ENCODE results near the gene ASXL2. TPM values are rescaled to one million over a fixed set of nuclear protein-coding genes. Genes with fewer than 3 reads are reported as not detected.

Gene ASXL2
- total RNA-seq, 1 donor from 2014 or later: 4.7 TPM

- DNase-seq: no peak
These were observed 80.4 kb downstream of the ASXL2 start for GRCh38 chr2:25797620-25798488.

GRCh38 chr2:25794544-25795276 is 83.6 kb downstream of the ASXL2 start:
- no peak for DNase-seq

GRCh38 chr2:25790074-25790790 is 88.1 kb downstream of the ASXL2 start:
- DNase-seq: no peak

- no peak for DNase-seq
These were observed 89.8 kb downstream of the ASXL2 start for GRCh38 chr2:25788457-25788856.

DNA sequence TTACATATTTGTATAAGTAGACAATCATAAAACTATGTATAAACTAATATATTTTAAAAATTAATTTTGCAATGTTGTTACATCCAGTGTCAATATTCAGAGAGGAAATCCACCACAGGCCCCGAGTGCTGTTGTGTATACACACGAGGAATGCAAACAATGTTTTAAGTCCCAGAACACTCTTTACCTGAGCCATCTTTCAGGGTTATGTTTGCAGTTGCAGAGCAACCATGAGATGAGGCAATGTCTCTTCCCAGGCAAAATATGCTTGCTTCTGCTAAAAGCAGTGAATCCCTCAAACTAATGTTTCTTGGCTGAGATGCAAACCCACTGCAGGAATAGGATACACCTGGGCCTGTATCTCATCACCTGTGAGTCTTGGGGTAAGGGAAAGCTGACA is 91.3 kb downstream of the ASXL2 start:
- no peak for DNase-seq

- no peak for DNase-seq
These were observed 93.9 kb downstream of the ASXL2 start for GRCh38 chr2:25784404-25784803.

GRCh38 chr2:25777077-25777476 is 101.2 kb downstream of the ASXL2 start:
- DNase-seq: no peak

DNA sequence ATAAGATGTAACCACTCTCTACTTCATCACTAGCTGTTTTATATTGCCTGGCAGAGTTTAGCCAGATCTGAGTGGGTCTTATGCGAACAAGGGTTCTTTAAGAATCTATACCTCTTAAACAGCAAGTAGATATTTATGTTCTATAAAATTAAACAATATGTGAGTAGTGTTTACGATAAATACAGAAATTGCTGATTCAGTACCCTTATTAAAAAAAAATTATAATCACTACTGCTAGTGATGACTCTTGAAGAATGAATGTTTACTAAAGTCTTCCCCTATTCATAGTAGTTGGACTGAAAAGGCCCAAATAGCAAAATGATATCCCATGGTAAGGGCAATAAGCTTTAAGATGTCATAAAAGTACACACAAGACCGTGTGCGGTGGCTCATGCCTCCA is 106.2 kb downstream of the ASXL2 start:
- DNase-seq: no peak

DNA sequence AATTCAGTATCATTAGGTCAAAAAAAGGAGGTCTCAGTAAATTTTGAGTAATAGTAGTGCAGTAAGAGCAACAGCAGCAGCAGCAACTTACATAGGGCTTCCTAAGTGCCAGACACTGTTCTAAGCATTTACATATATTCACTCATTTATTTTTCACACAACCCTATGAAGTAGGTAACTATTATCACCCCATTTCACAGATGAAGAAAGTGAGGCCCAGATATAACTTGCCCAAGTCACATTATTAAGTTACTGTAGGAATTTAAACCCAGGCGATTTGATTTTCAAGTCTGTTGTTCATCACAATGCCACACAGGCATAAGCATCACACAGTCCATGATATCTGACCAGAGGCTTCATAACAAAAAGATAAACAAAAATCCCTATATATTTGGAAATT is 114.7 kb downstream of the ASXL2 start:
- no peak for DNase-seq

GRCh38 chr2:25760297-25760696 is 118.0 kb downstream of the ASXL2 start:
- no peak for DNase-seq

- DNase-seq: no peak
These were observed 119.9 kb downstream of the ASXL2 start for GRCh38 chr2:25758348-25758747.

- DNase-seq: no peak
These were observed 120.4 kb downstream of the ASXL2 start for GRCh38 chr2:25757906-25758305.

DNA sequence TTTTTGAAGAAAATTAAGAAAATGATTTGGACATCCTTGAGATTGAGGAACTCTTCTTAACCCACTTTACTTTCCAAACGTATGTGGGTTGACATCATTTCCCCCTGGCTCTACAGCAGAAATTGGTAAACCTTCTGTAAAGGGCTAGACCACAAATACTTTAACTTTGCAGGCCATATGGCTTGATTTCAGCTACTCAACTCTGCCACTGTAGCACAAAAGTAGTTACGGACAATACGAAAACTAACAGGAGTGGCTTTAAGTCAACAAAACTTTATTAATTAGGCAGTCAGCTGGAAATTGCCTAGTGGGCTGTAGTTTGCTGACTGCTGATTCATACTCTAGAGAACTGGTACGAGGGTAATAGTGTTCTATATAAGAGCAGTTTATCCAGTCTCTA is 121.8 kb downstream of the ASXL2 start:
- DNase-seq: no peak

DNA sequence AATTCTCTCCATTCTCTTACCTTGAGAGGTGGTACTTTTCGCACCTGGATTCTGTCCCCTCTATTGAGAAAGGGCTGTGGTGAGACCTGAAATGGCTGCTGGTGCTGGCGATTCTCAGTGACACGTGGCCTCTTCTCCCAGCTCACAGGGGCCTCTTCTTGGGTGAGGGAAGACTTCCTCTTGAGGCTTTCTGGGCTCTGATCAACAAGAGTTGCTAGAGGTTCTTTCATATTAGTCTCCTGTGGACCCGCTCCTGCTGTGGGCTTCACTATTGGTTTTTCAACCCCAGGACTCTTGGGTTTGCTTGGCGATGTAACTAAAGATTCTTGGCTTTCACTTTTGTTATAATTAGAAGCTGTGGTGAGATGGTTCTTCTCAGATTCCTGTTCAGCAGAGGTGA is 128.6 kb downstream of the ASXL2 start:
- DNase-seq: no peak

DNA sequence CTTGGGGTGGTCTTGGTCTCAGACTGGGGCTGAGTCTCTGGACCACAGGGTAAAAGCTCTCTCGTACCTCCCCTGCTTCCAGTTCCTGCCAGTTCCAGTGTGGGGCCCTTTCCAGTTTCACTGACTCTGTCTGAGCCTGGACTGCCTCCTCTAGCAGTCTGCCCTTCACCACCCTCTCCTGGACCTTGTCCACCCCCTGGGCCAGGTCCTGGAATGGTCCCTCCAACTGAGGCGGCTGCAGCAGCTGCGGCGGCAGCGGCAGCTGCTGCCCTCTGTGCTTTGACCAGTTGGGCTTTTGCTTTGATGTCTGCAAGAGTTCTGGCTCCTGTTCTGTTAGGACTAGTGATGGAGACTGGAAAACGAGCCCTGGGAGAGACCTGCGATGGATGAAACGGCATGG is 134.2 kb downstream of the ASXL2 start:
- DNase-seq: no peak

- no peak for DNase-seq
These were observed 135.0 kb downstream of the ASXL2 start for GRCh38 chr2:25743132-25743830.

GRCh38 chr2:25742501-25742900 is 135.8 kb downstream of the ASXL2 start:
- no peak for DNase-seq

DNA sequence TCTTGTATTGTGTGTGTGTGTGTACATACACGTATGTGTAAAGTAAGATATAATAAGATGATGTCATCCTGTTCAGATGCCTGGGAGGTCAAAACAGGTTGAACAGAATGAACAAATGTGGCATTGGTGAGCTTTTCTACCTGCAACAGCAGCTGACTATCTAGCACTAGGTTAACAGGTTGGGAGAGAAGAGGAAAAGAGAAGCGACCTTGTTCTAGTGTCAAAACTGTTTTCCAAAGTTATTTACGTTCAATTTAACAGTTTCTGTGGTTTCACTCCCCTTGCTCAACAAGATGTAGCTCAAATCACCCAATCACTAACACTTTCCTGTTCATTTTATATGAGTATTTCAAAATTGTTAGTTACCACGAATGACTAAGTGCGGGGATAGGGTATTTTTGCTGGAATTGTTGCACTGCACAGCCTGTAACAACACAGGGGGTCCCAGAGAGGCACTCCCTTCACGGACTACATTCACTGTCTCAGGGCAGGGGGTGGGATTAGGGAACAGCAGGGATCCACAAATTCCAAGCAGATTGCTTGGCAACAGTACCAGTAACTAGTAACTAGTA is 137.4 kb downstream of the ASXL2 start:
- DNase-seq: no peak

GRCh38 chr2:25738383-25739343 is 139.6 kb downstream of the ASXL2 start:
- no peak for DNase-seq

- DNase-seq: no peak
These were observed 141.3 kb downstream of the ASXL2 start for GRCh38 chr2:25736899-25737515.
